IPS-18a (cell line): ENCODE data around the gene MAST4.

Experiments
- H3K27ac ChIP-seq: one replicate; pipeline ENCODE4 v1.5.1; 2013; ENCODE audit warnings: low read length
- H3K27me3 ChIP-seq: one replicate; pipeline ENCODE4 v1.6.1; 2013; ENCODE audit warnings: mild to moderate bottlenecking, low read length; ENCODE audit not compliant: control insufficient read depth, insufficient read depth
- H3K36me3 ChIP-seq: one replicate; pipeline ENCODE4 v1.6.1; 2013; ENCODE audit warnings: low read depth, low read length; ENCODE audit not compliant: control insufficient read depth
- H3K4me1 ChIP-seq: one replicate; pipeline ENCODE4 v1.6.1; 2013; ENCODE audit warnings: low read depth, low read length; ENCODE audit not compliant: control insufficient read depth
- H3K4me3 ChIP-seq: one replicate; pipeline ENCODE4 v1.5.1; 2013; ENCODE audit warnings: low read length
- H3K9ac ChIP-seq: one replicate; pipeline ENCODE4 v1.6.1; 2013; ENCODE audit warnings: mild to moderate bottlenecking, low read length, moderate library complexity
- H3K9me3 ChIP-seq: one replicate; pipeline ENCODE4 v1.6.1; 2013; ENCODE audit warnings: low read depth, low read length; ENCODE audit not compliant: control insufficient read depth

MAST4 gene

GRCh38 chr5:66840511-66841013 lies 244.4 kb downstream of the MAST4 start:
- no peaks in the 10 kb centered on the region for H3K27me3 ChIP-seq
- no peak overlapping the region for H3K27ac ChIP-seq
- no peaks in the 10 kb centered on the region for H3K36me3 ChIP-seq
- no peaks in the 10 kb centered on the region for H3K9me3 ChIP-seq
- H3K9ac ChIP-seq = no peak overlapping the region
- H3K4me3 ChIP-seq = no peak overlapping the region
- peaks cover 24% of the 10 kb centered on the region for H3K4me1 ChIP-seq

- H3K27me3 ChIP-seq = no peaks in the 10 kb centered on the region
- H3K9me3 ChIP-seq = no peaks in the 10 kb centered on the region
- H3K27ac ChIP-seq = no peak overlapping the region
- H3K4me1 ChIP-seq = peaks cover 24% of the 10 kb centered on the region
- no peak overlapping the region for H3K4me3 ChIP-seq
- no peaks in the 10 kb centered on the region for H3K36me3 ChIP-seq
- H3K9ac ChIP-seq = no peak overlapping the region
Observed at GRCh38 chr5:66841264-66841663, 245.1 kb downstream of the MAST4 start.

GRCh38 chr5:66842540-66842939 lies 246.3 kb downstream of the MAST4 start:
- peaks cover 24% of the 10 kb centered on the region for H3K4me1 ChIP-seq
- H3K4me3 ChIP-seq = peak overlapping the region; percentile 8
- H3K27ac ChIP-seq = no peak overlapping the region
- H3K9me3 ChIP-seq = no peaks in the 10 kb centered on the region
- H3K36me3 ChIP-seq = no peaks in the 10 kb centered on the region
- no peak overlapping the region for H3K9ac ChIP-seq
- no peaks in the 10 kb centered on the region for H3K27me3 ChIP-seq

- Histone ChIP-seq H3K9ac (no peak overlapping the region), H3K9me3 (no peaks in the 10 kb centered on the region), H3K4me1 (peaks cover 24% of the 10 kb centered on the region), H3K27ac (no peak overlapping the region), H3K36me3 (no peaks in the 10 kb centered on the region), H3K4me3 (peak overlapping the region; percentile 8), H3K27me3 (no peaks in the 10 kb centered on the region)
Observed at GRCh38 chr5:66843065-66843464, 246.9 kb downstream of the MAST4 start.

GRCh38 chr5:66848749-66849641 lies 252.8 kb downstream of the MAST4 start:
- Histone ChIP-seq H3K27ac (no peak overlapping the region), H3K36me3 (no peaks in the 10 kb centered on the region), H3K27me3 (no peaks in the 10 kb centered on the region), H3K4me3 (no peak overlapping the region), H3K9me3 (no peaks in the 10 kb centered on the region), H3K9ac (no peak overlapping the region), H3K4me1 (peaks cover under 1% of the 10 kb centered on the region)

- no peak overlapping the region for H3K27ac ChIP-seq
- no peaks in the 10 kb centered on the region for H3K27me3 ChIP-seq
- no peaks in the 10 kb centered on the region for H3K36me3 ChIP-seq
- H3K4me1 ChIP-seq = no peaks in the 10 kb centered on the region
- no peak overlapping the region for H3K4me3 ChIP-seq
- no peaks in the 10 kb centered on the region for H3K9me3 ChIP-seq
- no peak overlapping the region for H3K9ac ChIP-seq
Observed at GRCh38 chr5:66849803-66850202, 253.6 kb downstream of the MAST4 start.

GRCh38 chr5:66850354-66851075 lies 254.3 kb downstream of the MAST4 start:
- Histone ChIP-seq H3K9me3 (no peaks in the 10 kb centered on the region), H3K27me3 (no peaks in the 10 kb centered on the region), H3K4me1 (no peaks in the 10 kb centered on the region), H3K9ac (no peak overlapping the region), H3K27ac (no peak overlapping the region), H3K36me3 (no peaks in the 10 kb centered on the region), H3K4me3 (no peak overlapping the region)

GRCh38 chr5:66851306-66851705 lies 255.1 kb downstream of the MAST4 start:
- Histone ChIP-seq H3K4me1 (no peaks in the 10 kb centered on the region), H3K27ac (no peak overlapping the region), H3K36me3 (no peaks in the 10 kb centered on the region), H3K9me3 (no peaks in the 10 kb centered on the region), H3K27me3 (no peaks in the 10 kb centered on the region), H3K4me3 (no peak overlapping the region), H3K9ac (no peak overlapping the region)

- no peaks in the 10 kb centered on the region for H3K27me3 ChIP-seq
- no peak overlapping the region for H3K4me3 ChIP-seq
- no peaks in the 10 kb centered on the region for H3K9me3 ChIP-seq
- H3K9ac ChIP-seq = no peak overlapping the region
- H3K27ac ChIP-seq = no peak overlapping the region
- H3K36me3 ChIP-seq = no peaks in the 10 kb centered on the region
- no peaks in the 10 kb centered on the region for H3K4me1 ChIP-seq
Observed at GRCh38 chr5:66854416-66854815, 258.2 kb downstream of the MAST4 start.

- no peaks in the 10 kb centered on the region for H3K36me3 ChIP-seq
- no peaks in the 10 kb centered on the region for H3K27me3 ChIP-seq
- no peak overlapping the region for H3K4me3 ChIP-seq
- no peaks in the 10 kb centered on the region for H3K9me3 ChIP-seq
- H3K27ac ChIP-seq = no peak overlapping the region
- H3K9ac ChIP-seq = no peak overlapping the region
- peaks cover 9% of the 10 kb centered on the region for H3K4me1 ChIP-seq
Observed at GRCh38 chr5:66856041-66856805, 260.0 kb downstream of the MAST4 start.

- H3K36me3 ChIP-seq = no peaks in the 10 kb centered on the region
- no peak overlapping the region for H3K27ac ChIP-seq
- H3K4me1 ChIP-seq = peaks cover 26% of the 10 kb centered on the region
- no peaks in the 10 kb centered on the region for H3K9me3 ChIP-seq
- no peak overlapping the region for H3K4me3 ChIP-seq
- no peaks in the 10 kb centered on the region for H3K27me3 ChIP-seq
- H3K9ac ChIP-seq = no peak overlapping the region
Observed at GRCh38 chr5:66859526-66859925, 263.3 kb downstream of the MAST4 start.
